ENCODE results near the gene SPP2. TPM values are rescaled to one million over a fixed set of nuclear protein-coding genes. Genes with fewer than 3 reads are reported as not detected.

SPP2 gene
- total RNA-seq, 2 experiments from 2014 or later, result not detected

- peaks cover 3% of the 10 kb centered on the region for H3K9me3 Mint-ChIP-seq
- H3K4me1 Mint-ChIP-seq (ENCODE audit: low read depth), result peaks cover 16% of the 10 kb centered on the region
Measured at GRCh38 chr2:234076451-234076850, 25.9 kb downstream of the SPP2 start.

GRCh38 chr2:234078129-234078528 lies 27.6 kb downstream of the SPP2 start:
- intact Hi-C loops (cut with micrococcal nuclease), result no loop called here
- no peaks in the 10 kb centered on the region for H3K36me3 Mint-ChIP-seq (ENCODE audit: low read depth)
- no peak overlapping the region for H3K27ac Mint-ChIP-seq
- CTCF ChIA-PET, result no interaction called here
- H3K9me3 Mint-ChIP-seq, result peaks cover 3% of the 10 kb centered on the region
- no peak for DNase-seq
- H3K4me3 Mint-ChIP-seq, result no peak overlapping the region
- no peaks in the 10 kb centered on the region for H3K27me3 Mint-ChIP-seq (ENCODE audit: low read depth)
- H3K4me1 Mint-ChIP-seq (ENCODE audit: low read depth), result peaks cover 13% of the 10 kb centered on the region

More at GRCh38 chr2:234076451-234076850, 25.9 kb downstream of the SPP2 start:
- intact Hi-C loops (cut with micrococcal nuclease), result no loop called here
- no peak for DNase-seq
- H3K36me3 Mint-ChIP-seq (ENCODE audit: low read depth), result no peaks in the 10 kb centered on the region
- H3K4me3 Mint-ChIP-seq, result no peak overlapping the region
- H3K27me3 Mint-ChIP-seq (ENCODE audit: low read depth), result no peaks in the 10 kb centered on the region
- no peak overlapping the region for H3K27ac Mint-ChIP-seq
- CTCF ChIA-PET, result interaction anchor here (0.6 to 0.9 kb wide), 2 partner anchors 59 to 80 kb away, joined by 3 read pairs; no protein-coding TSS in a partner anchor

GRCh38 chr2:234081970-234082822 lies 31.7 kb downstream of the SPP2 start:
- Mint-ChIP-seq H3K4me3 (no peak overlapping the region), H3K4me1 (ENCODE audit: low read depth) (peaks cover 3% of the 10 kb centered on the region), H3K9me3 (peaks cover 3% of the 10 kb centered on the region), H3K27me3 (ENCODE audit: low read depth) (no peaks in the 10 kb centered on the region), H3K27ac (no peak overlapping the region), H3K36me3 (ENCODE audit: low read depth) (no peaks in the 10 kb centered on the region)
- CTCF ChIA-PET, result no interaction called here
- intact Hi-C loops (cut with micrococcal nuclease), result no loop called here
- DNase-seq, result no peak

GRCh38 chr2:234083572-234084348 lies 33.3 kb downstream of the SPP2 start:
- CTCF ChIA-PET, result no interaction called here

GRCh38 chr2:234091432-234091879 lies 41.0 kb downstream of the SPP2 start:
- Mint-ChIP-seq H3K4me3 (no peak overlapping the region), H3K9me3 (peaks cover 6% of the 10 kb centered on the region), H3K36me3 (ENCODE audit: low read depth) (no peaks in the 10 kb centered on the region), H3K4me1 (ENCODE audit: low read depth) (peaks cover 2% of the 10 kb centered on the region), H3K27me3 (ENCODE audit: low read depth) (no peaks in the 10 kb centered on the region), H3K27ac (no peak overlapping the region)
- CTCF ChIA-PET, result no interaction called here
- intact Hi-C loops (cut with micrococcal nuclease), result no loop called here
- no peak for DNase-seq

More at GRCh38 chr2:234083572-234084348, 33.3 kb downstream of the SPP2 start:
- intact Hi-C loops (cut with micrococcal nuclease), result no loop called here
- H3K27ac Mint-ChIP-seq, result no peak overlapping the region
- H3K4me1 Mint-ChIP-seq (ENCODE audit: low read depth), result no peaks in the 10 kb centered on the region
- no peaks in the 10 kb centered on the region for H3K27me3 Mint-ChIP-seq (ENCODE audit: low read depth)
- no peaks in the 10 kb centered on the region for H3K36me3 Mint-ChIP-seq (ENCODE audit: low read depth)
- peaks cover 9% of the 10 kb centered on the region for H3K9me3 Mint-ChIP-seq
- H3K4me3 Mint-ChIP-seq, result no peak overlapping the region
- no peak for DNase-seq

- intact Hi-C loops (cut with micrococcal nuclease), result no loop called here
- no peak for DNase-seq
- no peak overlapping the region for H3K4me3 Mint-ChIP-seq
- peaks cover 6% of the 10 kb centered on the region for H3K9me3 Mint-ChIP-seq
- H3K4me1 Mint-ChIP-seq (ENCODE audit: low read depth), result peaks cover 2% of the 10 kb centered on the region
- H3K27me3 Mint-ChIP-seq (ENCODE audit: low read depth), result no peaks in the 10 kb centered on the region
- H3K27ac Mint-ChIP-seq, result no peak overlapping the region
- no peaks in the 10 kb centered on the region for H3K36me3 Mint-ChIP-seq (ENCODE audit: low read depth)
- CTCF ChIA-PET, result no interaction called here
Measured at GRCh38 chr2:234091883-234092282, 41.4 kb downstream of the SPP2 start.

GRCh38 chr2:234092344-234092743 lies 41.8 kb downstream of the SPP2 start:
- Mint-ChIP-seq H3K27ac (no peak overlapping the region), H3K36me3 (ENCODE audit: low read depth) (no peaks in the 10 kb centered on the region), H3K4me1 (ENCODE audit: low read depth) (peaks cover 2% of the 10 kb centered on the region), H3K4me3 (no peak overlapping the region), H3K9me3 (peaks cover 6% of the 10 kb centered on the region), H3K27me3 (ENCODE audit: low read depth) (no peaks in the 10 kb centered on the region)
- no peak for DNase-seq
- intact Hi-C loops (cut with micrococcal nuclease), result no loop called here
- CTCF ChIA-PET, result no interaction called here

GRCh38 chr2:234095301-234095700 lies 44.8 kb downstream of the SPP2 start:
- no peak overlapping the region for H3K4me3 Mint-ChIP-seq
- H3K27me3 Mint-ChIP-seq (ENCODE audit: low read depth), result no peaks in the 10 kb centered on the region
- no peaks in the 10 kb centered on the region for H3K36me3 Mint-ChIP-seq (ENCODE audit: low read depth)
- H3K27ac Mint-ChIP-seq, result no peak overlapping the region
- no peaks in the 10 kb centered on the region for H3K9me3 Mint-ChIP-seq
- intact Hi-C loops (cut with micrococcal nuclease), result no loop called here
- no peak for DNase-seq
- peaks cover 9% of the 10 kb centered on the region for H3K4me1 Mint-ChIP-seq (ENCODE audit: low read depth)
- CTCF ChIA-PET, result interaction anchor here (1.1 kb wide), 1 partner anchor 14 kb away, joined by 3 read pairs; no protein-coding TSS in a partner anchor

GRCh38 chr2:234096164-234096563 lies 45.7 kb downstream of the SPP2 start:
- H3K9me3 Mint-ChIP-seq, result no peaks in the 10 kb centered on the region
- no peak overlapping the region for H3K27ac Mint-ChIP-seq
- DNase-seq, result no peak
- H3K36me3 Mint-ChIP-seq (ENCODE audit: low read depth), result no peaks in the 10 kb centered on the region
- H3K4me1 Mint-ChIP-seq (ENCODE audit: low read depth), result peaks cover 16% of the 10 kb centered on the region
- intact Hi-C loops (cut with micrococcal nuclease), result no loop called here
- H3K4me3 Mint-ChIP-seq, result no peak overlapping the region
- H3K27me3 Mint-ChIP-seq (ENCODE audit: low read depth), result no peaks in the 10 kb centered on the region
- CTCF ChIA-PET, result no interaction called here

- Mint-ChIP-seq H3K4me3 (no peak overlapping the region), H3K4me1 (ENCODE audit: low read depth) (peaks cover 21% of the 10 kb centered on the region), H3K27me3 (ENCODE audit: low read depth) (no peaks in the 10 kb centered on the region), H3K9me3 (no peaks in the 10 kb centered on the region), H3K36me3 (ENCODE audit: low read depth) (no peaks in the 10 kb centered on the region), H3K27ac (no peak overlapping the region)
- no peak for DNase-seq
- CTCF ChIA-PET, result no interaction called here
- intact Hi-C loops (cut with micrococcal nuclease), result no loop called here
Measured at GRCh38 chr2:234098681-234099080, 48.2 kb downstream of the SPP2 start.

- Mint-ChIP-seq H3K9me3 (no peaks in the 10 kb centered on the region), H3K36me3 (ENCODE audit: low read depth) (no peaks in the 10 kb centered on the region), H3K27me3 (ENCODE audit: low read depth) (no peaks in the 10 kb centered on the region), H3K4me1 (ENCODE audit: low read depth) (peaks cover 21% of the 10 kb centered on the region), H3K27ac (no peak overlapping the region), H3K4me3 (no peak overlapping the region)
- CTCF ChIA-PET, result no interaction called here
- intact Hi-C loops (cut with micrococcal nuclease), result no loop called here
- DNase-seq, result no peak
Measured at GRCh38 chr2:234099266-234099665, 48.8 kb downstream of the SPP2 start.

GRCh38 chr2:234100686-234101085 lies 50.2 kb downstream of the SPP2 start:
- CTCF ChIA-PET, result interaction anchor here (0.6 kb wide), 1 partner anchor 61 kb away, joined by 3 read pairs; no protein-coding TSS in a partner anchor
- Mint-ChIP-seq H3K36me3 (ENCODE audit: low read depth) (no peaks in the 10 kb centered on the region), H3K27ac (no peak overlapping the region), H3K4me1 (ENCODE audit: low read depth) (peaks cover 21% of the 10 kb centered on the region), H3K9me3 (no peaks in the 10 kb centered on the region), H3K4me3 (no peak overlapping the region), H3K27me3 (ENCODE audit: low read depth) (no peaks in the 10 kb centered on the region)
- no peak for DNase-seq
- intact Hi-C loops (cut with micrococcal nuclease), result loop anchor here (5.0 kb wide), 1 partner anchor 123 kb away; no protein-coding TSS in a partner anchor
